HEK293T (cell line): ENCODE measurements around the gene ZNF362.
"Not testable (repeated sequence)": the region's sequence is repeated elsewhere in the genome, so short reads cannot be mapped to it uniquely, and the experiment has no call there.

Experiments
- BHLHE40 ChIP-seq: fragments of 450-650 bp; IDR thresholded peaks from 2 replicates; pipeline ENCODE4 v1.6.1; 2016; ENCODE audit warnings: mild to moderate bottlenecking, moderate library complexity, borderline replicate concordance
- CTBP1 ChIP-seq: fragments of 450-650 bp; IDR thresholded peaks from 2 replicates; pipeline ENCODE4 v1.6.1; 2016; ENCODE audit warnings: borderline replicate concordance
- ELF4 ChIP-seq: fragments of 450-650 bp; IDR thresholded peaks from 2 replicates; pipeline ENCODE4 v1.6.1; 2017; ENCODE audit warnings: antibody characterized with exemption
- FOXA1 ChIP-seq: fragments of 450-650 bp; IDR thresholded peaks from 2 replicates; pipeline ENCODE4 v1.6.1; 2016; ENCODE audit warnings: mild to moderate bottlenecking
- FOXK2 ChIP-seq: fragments of 450-650 bp; IDR thresholded peaks from 2 replicates; pipeline ENCODE4 v1.6.1; 2016; ENCODE audit warnings: mild to moderate bottlenecking
- FOXM1 ChIP-seq: fragments of 450-650 bp; IDR thresholded peaks from 2 replicates; pipeline ENCODE4 v1.6.1; 2017; ENCODE audit warnings: mild to moderate bottlenecking, borderline replicate concordance
- HDGF ChIP-seq: fragments of 450-650 bp; IDR thresholded peaks from 2 replicates; pipeline ENCODE4 v1.6.1; 2017; ENCODE audit warnings: antibody characterized with exemption, borderline replicate concordance
- L3MBTL2 ChIP-seq: fragments of 450-650 bp; conservative IDR thresholded peaks from 2 replicates; pipeline ENCODE4 v1.6.1; 2016; ENCODE audit warnings: mild to moderate bottlenecking
- LEF1 ChIP-seq: fragments of 450-650 bp; IDR thresholded peaks from 2 replicates; pipeline ENCODE4 v1.6.1; 2017; ENCODE audit warnings: mild to moderate bottlenecking, borderline replicate concordance
- NFRKB ChIP-seq: fragments of 450-650 bp; IDR thresholded peaks from 2 replicates; pipeline ENCODE4 v1.6.1; 2016; ENCODE audit warnings: mild to moderate bottlenecking, moderate library complexity
- PKNOX1 ChIP-seq: fragments of 450-650 bp; IDR thresholded peaks from 2 replicates; pipeline ENCODE4 v1.6.1; 2016
- SP1 ChIP-seq: fragments of 450-650 bp; IDR thresholded peaks from 2 replicates; pipeline ENCODE4 v1.6.1; 2017
- SUZ12 ChIP-seq: fragments of 450-650 bp; IDR thresholded peaks from 2 replicates; pipeline ENCODE4 v1.6.1; 2016; ENCODE audit warnings: mild to moderate bottlenecking
- ZNF384 ChIP-seq: fragments of 450-650 bp; IDR thresholded peaks from 2 replicates; pipeline ENCODE4 v1.6.1; 2016

- not testable (repeated sequence) for TF ChIP-seq L3MBTL2, FOXA1, SUZ12, SP1, ZNF384, FOXK2, BHLHE40, FOXM1, LEF1, ELF4, HDGF, PKNOX1, CTBP1, NFRKB
Measured at GRCh38 chr1:33309351-33309750, 53.1 kb downstream of the ZNF362 start.
